Trophoblast cell (in vitro differentiated cells and primary cell): ENCODE results near the gene SUFU.

Experiments
- DNase-seq, 2 donors: peaks; one replicate each; pipeline ENCODE4 v3.0.0-alpha.2; 2016
- H2AFZ ChIP-seq: 2 replicates; pipeline ENCODE4 v1.6.1; 2013; ENCODE audit warnings: low read length, moderate library complexity, mild to moderate bottlenecking; ENCODE audit not compliant: insufficient read depth, poor library complexity
- H2AK5ac ChIP-seq: 2 replicates; pipeline ENCODE4 v1.6.1; 2013; ENCODE audit warnings: mild to moderate bottlenecking, low read length
- H2BK120ac ChIP-seq: 2 replicates; pipeline ENCODE4 v1.6.1; 2013; ENCODE audit warnings: low read length, mild to moderate bottlenecking, moderate library complexity; ENCODE audit not compliant: insufficient read depth, poor library complexity
- H2BK12ac ChIP-seq: 2 replicates; pipeline ENCODE4 v1.6.1; 2013; ENCODE audit warnings: mild to moderate bottlenecking, low read length, moderate library complexity
- H2BK5ac ChIP-seq: 2 replicates; pipeline ENCODE4 v1.6.1; 2013; ENCODE audit warnings: low read length, low read depth, moderate library complexity, mild to moderate bottlenecking; ENCODE audit not compliant: poor library complexity
- H3K14ac ChIP-seq: 2 replicates; pipeline ENCODE4 v1.6.1; 2013; ENCODE audit warnings: mild to moderate bottlenecking, low read length
- H3K18ac ChIP-seq: 2 replicates; pipeline ENCODE4 v1.6.1; 2013; ENCODE audit warnings: mild to moderate bottlenecking, low read length
- H3K23ac ChIP-seq: 2 replicates; pipeline ENCODE4 v1.6.1; 2013; ENCODE audit warnings: low read length
- H3K27ac ChIP-seq: 2 replicates; pipeline ENCODE4 v1.5.1; 2013; ENCODE audit warnings: low read depth, mild to moderate bottlenecking, inconsistent platforms, low read length, moderate library complexity
- H3K27me3 ChIP-seq: 2 replicates; pipeline ENCODE4 v1.6.1; 2013; ENCODE audit warnings: inconsistent platforms, mild to moderate bottlenecking, low read length, moderate library complexity; ENCODE audit not compliant: insufficient read depth
- H3K36me3 ChIP-seq, 2 experiments: 1 replicate in 1 of 2; 2 replicates in 1 of 2; pipeline ENCODE4 v1.6.1; 2013; ENCODE audit warnings: low read length in 2 of 2, mild to moderate bottlenecking in 2 of 2, moderate library complexity in 1 of 2; ENCODE audit not compliant: insufficient read depth in 2 of 2, control insufficient read depth in 1 of 2
- H3K4ac ChIP-seq: 2 replicates; pipeline ENCODE4 v1.6.1; 2013; ENCODE audit warnings: low read depth, mild to moderate bottlenecking, low read length, moderate library complexity
- H3K4me1 ChIP-seq, 2 experiments: 1 replicate in 1 of 2; 2 replicates in 1 of 2; pipeline ENCODE4 v1.6.1; 2013; ENCODE audit warnings: low read length in 2 of 2, mild to moderate bottlenecking in 2 of 2, moderate library complexity in 1 of 2; ENCODE audit not compliant: insufficient read depth in 2 of 2, control insufficient read depth in 1 of 2
- H3K4me2 ChIP-seq: 2 replicates; pipeline ENCODE4 v1.6.1; 2013; ENCODE audit warnings: inconsistent platforms, mild to moderate bottlenecking, low read length, moderate library complexity
- H3K4me3 ChIP-seq: 2 replicates; pipeline ENCODE4 v1.5.1; 2013; ENCODE audit warnings: mild to moderate bottlenecking, low read depth, low read length, inconsistent platforms
- H3K79me1 ChIP-seq: one replicate; pipeline ENCODE4 v1.6.1; 2013; ENCODE audit warnings: low read length
- H3K79me2 ChIP-seq: 2 replicates; pipeline ENCODE4 v1.6.1; 2013; ENCODE audit warnings: low read length, mild to moderate bottlenecking; ENCODE audit not compliant: control insufficient read depth, insufficient read depth, poor library complexity
- H3K9ac ChIP-seq: 2 replicates; pipeline ENCODE4 v1.6.1; 2013; ENCODE audit warnings: mild to moderate bottlenecking, low read length
- H3K9me3 ChIP-seq: 2 replicates; pipeline ENCODE4 v1.6.1; 2013; ENCODE audit warnings: low read depth, mild to moderate bottlenecking, control low read depth, inconsistent platforms, low read length; ENCODE audit not compliant: insufficient read depth
- H4K12ac ChIP-seq: 2 replicates; pipeline ENCODE4 v1.6.1; 2013; ENCODE audit warnings: low read depth, mild to moderate bottlenecking, low read length, moderate library complexity
- H4K8ac ChIP-seq: 2 replicates; pipeline ENCODE4 v1.6.1; 2013; ENCODE audit warnings: low read depth, mild to moderate bottlenecking, low read length, moderate library complexity
- H4K91ac ChIP-seq: one replicate; pipeline ENCODE4 v1.6.1; 2013; ENCODE audit warnings: low read depth, mild to moderate bottlenecking, low read length, moderate library complexity
- WGBS: extraction: QIAGEN DNeasy Blood & Tissue Kit; methylation state at CpG from one replicate; pipeline ENCODE4 v1.1.7; 2013; ENCODE audit warnings: missing lambda C conversion rate; ENCODE audit not compliant: insufficient read length, insufficient coverage; ENCODE audit errors: extremely low coverage; 5-methylcytosine and 5-hydroxymethylcytosine counted together

SUFU gene

DNA sequence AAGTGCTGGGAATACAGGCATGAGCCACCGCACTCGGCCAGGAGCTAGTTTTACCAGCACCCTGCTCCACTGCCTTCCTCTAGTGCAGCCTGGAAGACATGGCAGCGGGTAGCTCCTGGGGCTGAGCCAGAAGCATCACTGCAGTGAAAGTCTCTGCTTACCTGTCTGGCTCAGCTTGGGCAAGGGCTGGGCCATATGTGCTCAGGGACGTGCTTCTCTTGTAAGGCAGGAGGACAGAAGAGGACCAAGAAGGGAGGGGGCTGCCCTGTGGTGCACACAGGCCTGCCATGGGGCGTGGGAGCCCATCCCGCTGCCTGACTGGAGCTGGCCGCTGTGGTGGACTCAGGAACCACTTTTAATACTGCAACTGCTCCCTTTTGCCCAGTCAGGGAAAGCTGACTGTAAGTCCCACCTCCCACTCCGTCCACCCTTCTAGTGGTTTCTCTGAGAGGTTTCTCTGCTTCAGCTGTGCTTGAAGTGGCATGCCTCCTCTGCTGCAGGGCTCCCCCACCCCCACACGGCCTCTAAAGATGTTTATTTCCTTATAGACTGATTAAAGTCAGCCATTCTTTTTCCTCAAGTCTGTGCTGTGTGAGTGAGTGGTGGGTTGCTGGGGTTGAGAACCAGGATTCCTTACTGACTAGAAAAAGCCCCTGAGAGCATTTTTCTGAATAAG is 27.2 kb upstream of the SUFU start:
- no peak for DNase-seq
- Histone ChIP-seq H2BK5ac (no peak overlapping the region), H3K79me1 (no peaks in the 10 kb centered on the region), H3K27ac (no peak overlapping the region), H3K9me3 (no peaks in the 10 kb centered on the region), H3K18ac (no peak overlapping the region), H3K4me2 (no peak overlapping the region), H4K91ac (no peak overlapping the region), H2AFZ (no peak overlapping the region), H3K14ac (no peak overlapping the region), H3K9ac (no peak overlapping the region), H3K36me3 (peaks cover 33 to 40% of the 10 kb centered on the region in 2 experiments), H2BK120ac (no peak overlapping the region), H3K23ac (no peak overlapping the region), H3K4me3 (no peak overlapping the region), H2AK5ac (no peak overlapping the region), H3K79me2 (no peaks in the 10 kb centered on the region), H3K4ac (no peak overlapping the region), H4K12ac (no peak overlapping the region), H4K8ac (no peak overlapping the region), H3K27me3 (no peaks in the 10 kb centered on the region), H2BK12ac (no peak overlapping the region), H3K4me1 (peaks cover 0 to 2% of the 10 kb centered on the region in 2 experiments)
- WGBS, result no CpG with 5 or more reads among the region's 9 CpGs

DNA sequence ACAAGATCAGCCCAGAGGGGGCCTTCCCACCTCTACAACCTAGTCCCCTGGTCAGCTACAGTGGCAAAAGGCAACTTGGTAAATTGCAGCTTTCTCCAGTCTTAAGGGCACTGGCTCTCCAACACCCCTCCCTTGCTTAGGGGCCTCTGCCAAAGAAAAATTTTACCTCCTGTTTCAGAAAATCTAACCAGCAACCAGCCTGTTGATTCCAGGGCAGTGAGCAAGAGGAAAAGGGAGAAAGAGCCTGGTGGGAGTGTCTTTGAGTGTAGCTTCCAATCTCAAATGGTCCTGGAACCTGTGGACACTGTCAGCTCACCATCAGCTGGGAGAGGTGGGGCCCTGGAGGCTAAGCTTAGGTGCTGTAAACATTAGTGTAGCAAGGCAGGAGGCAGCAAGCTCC is 24.1 kb upstream of the SUFU start:
- DNase-seq, result no peak
- Histone ChIP-seq H2BK12ac (no peak overlapping the region), H3K27ac (no peak overlapping the region), H3K4me1 (peaks cover 0 to 2% of the 10 kb centered on the region in 2 experiments), H2BK120ac (no peak overlapping the region), H3K4me3 (no peak overlapping the region), H2AK5ac (no peak overlapping the region), H4K12ac (no peak overlapping the region), H2AFZ (no peak overlapping the region), H3K79me2 (no peaks in the 10 kb centered on the region), H2BK5ac (no peak overlapping the region), H3K18ac (no peak overlapping the region), H3K27me3 (no peaks in the 10 kb centered on the region), H4K8ac (no peak overlapping the region), H4K91ac (no peak overlapping the region), H3K9me3 (no peaks in the 10 kb centered on the region), H3K4ac (no peak overlapping the region), H3K4me2 (no peak overlapping the region), H3K23ac (no peak overlapping the region), H3K79me1 (no peaks in the 10 kb centered on the region), H3K9ac (no peak overlapping the region), H3K36me3 (peaks cover 61 to 70% of the 10 kb centered on the region in 2 experiments), H3K14ac (no peak overlapping the region)

DNA sequence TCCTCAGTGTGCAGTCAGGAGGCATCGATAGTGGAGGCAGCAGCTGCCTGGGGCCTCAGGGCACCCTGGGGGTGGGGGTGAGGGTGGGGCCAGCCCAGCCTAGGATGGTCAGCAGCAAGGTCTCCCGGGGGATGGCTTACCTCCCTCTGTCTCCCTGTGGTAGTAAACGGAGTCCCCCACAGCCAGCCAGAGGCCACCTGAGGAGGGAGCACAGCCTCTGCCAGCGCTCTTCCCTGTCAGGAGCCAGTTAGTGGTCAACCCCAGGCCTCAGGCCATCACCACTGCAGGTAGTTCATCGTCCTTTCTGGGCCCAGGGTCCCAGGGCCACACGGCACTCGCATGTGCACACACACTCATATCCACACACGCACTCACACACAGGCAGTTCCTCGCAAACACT is 23.4 kb upstream of the SUFU start:
- Histone ChIP-seq H3K4me1 (peaks cover 0 to 2% of the 10 kb centered on the region in 2 experiments), H3K79me1 (no peaks in the 10 kb centered on the region), H3K4ac (no peak overlapping the region), H3K27me3 (no peaks in the 10 kb centered on the region), H4K8ac (no peak overlapping the region), H2AFZ (no peak overlapping the region), H3K27ac (no peak overlapping the region), H2BK12ac (no peak overlapping the region), H3K4me3 (no peak overlapping the region), H2BK120ac (no peak overlapping the region), H3K18ac (no peak overlapping the region), H3K4me2 (no peak overlapping the region), H4K91ac (no peak overlapping the region), H4K12ac (no peak overlapping the region), H2AK5ac (no peak overlapping the region), H3K36me3 (peaks cover 69 to 77% of the 10 kb centered on the region in 2 experiments), H3K23ac (no peak overlapping the region), H3K14ac (no peak overlapping the region), H3K9ac (no peak overlapping the region), H3K79me2 (no peaks in the 10 kb centered on the region), H3K9me3 (no peaks in the 10 kb centered on the region), H2BK5ac (no peak overlapping the region)
- WGBS, result no CpG with 5 or more reads among the region's 9 CpGs
- DNase-seq, result no peak

DNA sequence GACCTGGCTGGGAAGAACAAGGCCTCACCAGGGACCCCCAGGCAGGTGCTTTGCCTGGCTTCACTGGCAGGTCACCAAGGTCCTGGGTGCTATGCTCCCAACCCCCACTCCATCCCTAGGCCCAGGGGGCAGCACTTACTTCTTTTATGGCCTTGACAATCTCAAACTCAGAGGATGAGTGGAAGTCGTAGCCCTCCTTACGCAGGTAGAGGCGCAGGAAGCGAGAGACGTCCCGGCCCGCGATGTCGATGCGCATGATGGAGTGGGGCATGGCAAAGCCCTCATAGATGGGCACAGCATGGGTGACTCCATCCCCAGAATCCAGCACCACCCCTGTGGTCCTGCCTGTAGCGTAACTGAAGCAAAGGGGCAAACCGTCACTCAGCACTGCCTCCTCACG is 19.8 kb upstream of the SUFU start:
- no peak overlapping the region for H3K4me3 ChIP-seq
- no peaks in the 10 kb centered on the region for H3K9me3 ChIP-seq
- H3K14ac ChIP-seq, result no peak overlapping the region
- no peak overlapping the region for H2BK12ac ChIP-seq
- H3K4me1 ChIP-seq, result peaks cover 0 to 2% of the 10 kb centered on the region in 2 experiments
- H4K91ac ChIP-seq, result no peak overlapping the region
- no peak overlapping the region for H4K12ac ChIP-seq
- no peaks in the 10 kb centered on the region for H3K79me2 ChIP-seq
- H4K8ac ChIP-seq, result no peak overlapping the region
- H2AK5ac ChIP-seq, result no peak overlapping the region
- H3K4me2 ChIP-seq, result no peak overlapping the region
- H2BK5ac ChIP-seq, result no peak overlapping the region
- no peak overlapping the region for H2BK120ac ChIP-seq
- H3K79me1 ChIP-seq, result no peaks in the 10 kb centered on the region
- no peak for DNase-seq
- no peak overlapping the region for H3K4ac ChIP-seq
- no peak overlapping the region for H2AFZ ChIP-seq
- H3K18ac ChIP-seq, result no peak overlapping the region
- no peak overlapping the region for H3K23ac ChIP-seq
- H3K9ac ChIP-seq, result no peak overlapping the region
- peaks cover 92 to 97% of the 10 kb centered on the region in 2 experiments for H3K36me3 ChIP-seq
- WGBS, result no CpG with 5 or more reads among the region's 13 CpGs
- H3K27me3 ChIP-seq, result no peaks in the 10 kb centered on the region
- no peak overlapping the region for H3K27ac ChIP-seq
